RPMI7951 (cell line): ENCODE measurements around the gene EMX1. TPM values are rescaled to one million over a fixed set of nuclear protein-coding genes. Genes with fewer than 3 reads are reported as not detected.

Source experiments
- DNase-seq: peaks from one replicate; pipeline ENCODE4 v3.0.0-alpha.2; 2012; ENCODE audit warnings: low read depth
- total RNA-seq: library from RNA; depleted of rRNA; stranded (reverse); fragments of >200 nt; shearing (Covaris generic); gene quantifications from 2 replicates; pipeline ENCODE4 v1.2.3, GENCODE V29; 2014; rRNA removed

EMX1 gene
- total RNA-seq, 1 experiment from 2014 or later: not detected

DNA sequence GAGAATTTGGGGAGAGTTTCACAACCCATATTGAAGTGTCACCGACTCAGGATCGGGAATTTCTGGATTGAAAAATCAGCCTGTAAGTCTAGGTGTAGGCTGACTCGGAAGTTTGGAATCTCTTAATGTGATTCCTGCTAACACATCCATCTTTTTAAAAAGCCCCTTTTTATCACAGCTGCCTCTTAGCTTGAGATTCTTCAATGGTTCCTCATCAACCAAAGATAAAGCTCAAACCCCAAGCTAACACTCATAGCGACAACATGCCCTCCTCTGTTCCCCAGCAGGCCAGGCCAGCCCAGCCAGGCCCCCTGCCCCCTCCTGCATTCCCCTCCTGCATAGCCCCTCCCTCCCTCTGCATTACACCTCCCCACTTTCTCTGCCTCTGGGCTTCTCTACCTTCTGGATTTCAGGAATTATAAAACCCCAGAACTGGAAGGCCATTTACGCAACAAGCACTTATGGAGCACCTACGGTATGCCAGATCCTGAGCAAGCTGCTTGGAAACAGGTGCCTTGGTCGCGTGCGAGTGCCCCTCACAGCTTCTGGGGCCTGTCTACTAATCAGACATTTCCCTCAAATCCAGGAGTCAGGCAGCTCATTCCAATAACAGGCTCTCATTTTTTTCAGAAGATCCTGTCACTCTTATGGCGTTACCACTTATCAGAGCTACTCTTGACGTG lies 63.4 kb downstream of the EMX1 start:
- peak; percentile 20 for DNase-seq

DNA sequence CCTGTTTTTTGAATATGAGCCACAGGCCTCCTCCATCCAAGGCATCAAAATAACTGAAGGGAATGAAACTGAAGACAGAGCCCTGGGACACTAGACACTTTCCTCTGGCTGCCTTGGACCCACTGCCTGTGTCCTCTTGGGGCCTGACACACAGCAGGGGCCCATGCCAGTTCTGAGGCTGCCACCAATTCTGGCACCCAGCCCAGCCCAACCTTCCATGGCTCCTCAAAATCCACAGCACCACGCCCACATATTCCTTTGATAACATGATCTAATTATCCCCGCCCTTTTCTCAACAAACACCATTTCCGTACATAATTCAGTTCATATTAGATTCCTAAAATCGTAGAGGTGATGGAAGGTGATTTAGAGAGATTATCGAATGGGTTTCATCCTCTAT lies 64.2 kb downstream of the EMX1 start:
- DNase-seq: no peak

DNA sequence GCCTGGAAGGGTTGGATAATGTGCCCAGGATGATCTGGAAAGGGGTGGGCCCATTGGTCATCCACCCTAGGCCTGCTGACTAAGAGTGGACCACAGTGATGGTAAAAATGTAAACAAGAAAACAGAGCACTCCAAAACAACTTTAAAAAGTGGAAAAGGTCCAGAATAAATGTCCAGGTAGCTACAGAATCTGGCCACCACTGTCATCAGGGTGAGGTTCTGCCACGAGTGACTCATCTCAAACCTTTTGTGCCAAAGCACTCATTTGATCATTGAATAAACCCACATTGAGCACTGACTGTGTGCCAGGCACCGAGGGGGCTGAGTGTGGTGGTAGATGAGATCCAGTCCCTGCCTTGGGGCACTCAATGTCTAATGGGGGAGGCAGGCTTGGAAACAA lies 64.9 kb downstream of the EMX1 start:
- DNase-seq: no peak

DNA sequence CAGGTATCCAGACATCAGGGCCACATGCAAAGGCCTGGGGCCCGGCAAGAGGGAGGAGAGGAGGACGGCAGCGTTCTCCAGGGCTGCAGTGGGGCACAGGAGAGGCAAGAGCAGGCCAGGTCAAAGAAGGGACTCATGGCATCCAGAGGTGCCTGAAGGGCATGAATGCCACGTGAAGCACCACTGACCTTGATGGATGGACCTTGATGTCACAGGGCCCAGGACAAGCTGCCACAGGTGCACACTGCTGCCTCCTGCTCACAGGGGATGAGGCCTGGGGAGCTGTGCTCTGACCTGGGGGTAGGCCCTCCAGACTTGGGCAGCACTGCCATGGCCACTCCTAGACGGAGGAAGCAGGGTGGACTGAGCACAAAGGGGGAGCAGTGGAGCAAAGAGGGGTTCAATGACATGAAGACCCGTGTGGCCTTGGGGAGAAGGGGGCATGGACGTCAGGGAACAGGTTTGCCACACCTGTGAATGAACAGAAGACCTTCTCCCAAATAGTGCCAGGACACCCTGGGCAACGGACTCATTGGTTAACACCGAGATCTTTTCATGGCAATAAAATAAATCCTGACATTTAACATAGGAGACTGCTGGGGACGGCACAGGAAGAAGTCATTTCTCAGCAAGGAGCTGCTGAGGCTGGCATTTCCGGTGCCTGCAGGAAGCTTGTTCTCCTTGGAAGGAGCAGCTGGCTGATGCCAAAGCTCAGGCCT lies 65.6 kb downstream of the EMX1 start:
- DNase-seq: no peak

DNA sequence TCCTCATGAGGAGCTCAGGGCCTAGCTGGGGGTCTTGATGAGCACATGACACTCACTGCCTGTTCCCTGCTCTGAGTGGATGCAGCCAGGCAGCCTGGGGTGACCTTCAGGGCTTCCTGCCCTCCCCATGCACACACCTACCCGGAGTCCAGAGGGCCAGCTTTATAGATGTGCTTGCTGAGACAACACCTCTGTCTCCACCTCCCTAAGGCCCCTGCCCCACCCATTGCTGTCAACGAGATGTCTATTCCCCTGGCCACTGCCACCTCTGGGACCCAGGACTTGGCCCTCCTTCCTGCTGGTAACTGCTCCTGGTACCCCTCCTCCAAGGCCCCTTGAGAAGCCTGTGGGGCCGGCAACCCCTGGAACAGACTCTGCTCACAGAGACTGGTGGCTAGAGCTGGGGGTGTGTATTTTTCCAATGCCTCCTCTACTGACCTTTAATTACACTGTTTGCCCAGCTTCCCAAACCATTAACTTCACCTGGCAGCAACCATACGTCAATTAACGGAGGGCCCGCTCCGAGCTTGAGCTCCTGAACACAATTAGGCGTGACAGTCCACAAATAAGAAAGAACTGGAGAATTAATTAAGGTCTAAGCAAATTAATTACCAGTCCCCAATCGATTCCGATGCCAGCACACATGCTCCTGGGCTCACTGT lies 66.3 kb downstream of the EMX1 start:
- DNase-seq: no peak

DNA sequence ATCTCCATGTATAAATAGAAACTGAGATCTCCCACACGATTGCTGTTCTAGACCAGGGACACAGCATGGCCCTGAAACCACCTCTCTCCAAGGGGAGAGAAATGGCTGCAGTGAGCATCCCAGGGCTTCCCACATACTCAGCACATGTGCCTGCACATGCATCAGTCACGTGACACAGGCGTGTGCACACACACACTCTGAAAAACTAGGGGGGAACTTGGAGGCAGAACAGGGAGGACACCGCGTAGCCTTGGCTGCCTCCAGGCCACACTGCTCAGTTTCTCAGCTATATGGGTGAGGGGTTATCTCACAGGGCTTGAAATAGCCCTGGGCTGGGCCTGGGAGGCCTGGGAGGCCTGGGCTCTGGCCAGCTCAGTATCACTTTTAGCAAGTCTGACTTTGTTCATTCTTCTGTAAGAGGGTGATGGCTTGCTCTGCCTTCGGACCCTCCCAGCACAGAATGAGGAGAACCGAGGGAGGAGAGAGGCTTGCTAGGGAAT lies 66.9 kb downstream of the EMX1 start:
- DNase-seq: no peak

Other genes starting within 250 kb of the EMX1 start
- gene EXOC6B, start 91.5 kb upstream of the EMX1 start, total RNA-seq: 9.7 and 9.9 TPM in 2 replicates
- 26.6 and 30.7 TPM in 2 replicates for gene SPR, start 30.1 kb upstream of the EMX1 start, total RNA-seq
- 8.7 and 18.3 TPM in 2 replicates for gene SFXN5, start 154.2 kb downstream of the EMX1 start, total RNA-seq
- 13.1 and 15.1 TPM in 2 replicates for gene RAB11FIP5, start 195.4 kb downstream of the EMX1 start, total RNA-seq